MCF 10A (cell line): ENCODE results near the gene POU3F1. TPM values are rescaled to one million over a fixed set of nuclear protein-coding genes. Genes with fewer than 3 reads are reported as not detected.
A peak's percentile ranks its signal among the peaks of the same experiment; 100 is the strongest.

Experiments
- BruUV-seq: library from RNA; stranded (reverse); fragments of 400-500 nt; replicated peaks from 2 replicates; lab custom pipeline; 2021; lab: Mats Ljungman, UMichigan
- CTCF ChIA-PET: fragments of 300-600 bp; sonication (Branson Sonifier 250); formaldehyde crosslinking; extraction: SDS; loops from one replicate; lab custom pipeline; 2021; ENCODE audit warnings: antibody characterized with exemption, inconsistent platforms; lab: Yijun Ruan, JAX
- POLR2A ChIA-PET: fragments of 300-600, 350-650 bp; sonication (Branson Sonifier 250); formaldehyde crosslinking; extraction: SDS; loops from one replicate; lab custom pipeline; 2020; ENCODE audit warnings: antibody characterized with exemption, inconsistent platforms; lab: Yijun Ruan, JAX
- DNase-seq: peaks from one replicate; pipeline ENCODE4 v3.0.0-alpha.2; 2018; ENCODE audit not compliant: unreplicated experiment
- H3K27ac Mint-ChIP-seq: one replicate; pipeline ENCODE4 v1.8.0; 2022; ENCODE audit warnings: mild to moderate bottlenecking, low read depth, mixed read lengths; ENCODE audit not compliant: unreplicated experiment
- H3K27me3 Mint-ChIP-seq: one replicate; pipeline ENCODE4 v1.8.0; 2022; ENCODE audit warnings: mixed read lengths; ENCODE audit not compliant: insufficient read depth, unreplicated experiment
- H3K36me3 Mint-ChIP-seq: one replicate; pipeline ENCODE4 v1.8.0; 2022; ENCODE audit warnings: mild to moderate bottlenecking, moderate library complexity, mixed read lengths; ENCODE audit not compliant: insufficient read depth, unreplicated experiment
- H3K4me1 Mint-ChIP-seq: one replicate; pipeline ENCODE4 v1.8.0; 2022; ENCODE audit warnings: mixed read lengths; ENCODE audit not compliant: insufficient read depth, unreplicated experiment
- H3K4me3 Mint-ChIP-seq: one replicate; pipeline ENCODE4 v1.8.0; 2022; ENCODE audit warnings: mild to moderate bottlenecking, moderate library complexity, mixed read lengths; ENCODE audit not compliant: unreplicated experiment
- H3K9me3 Mint-ChIP-seq: one replicate; pipeline ENCODE4 v1.8.0; 2022; ENCODE audit warnings: mixed read lengths; ENCODE audit not compliant: unreplicated experiment
- intact Hi-C: fragments of 100-400 bp; cut with micrococcal nuclease; formaldehyde crosslinking; loops from 2 replicates; pipeline ENCODE4 v1.14.1; 2022
- total RNA-seq: library from RNA; stranded (reverse); gene quantifications from 2 replicates; pipeline ENCODE4 v1.2.3, GENCODE V29; 2022
- TF ChIP-seq, protein P1 (sequence below): fragments of 200-600 bp; IDR thresholded peaks from one replicate; pipeline ENCODE4 v1.8.0; 2022; ENCODE audit warnings: antibody characterized with exemption, mild to moderate bottlenecking; ENCODE audit not compliant: unreplicated experiment

POU3F1 gene
- total RNA-seq, 1 experiment from 2014 or later = 0.14 TPM

DNA sequence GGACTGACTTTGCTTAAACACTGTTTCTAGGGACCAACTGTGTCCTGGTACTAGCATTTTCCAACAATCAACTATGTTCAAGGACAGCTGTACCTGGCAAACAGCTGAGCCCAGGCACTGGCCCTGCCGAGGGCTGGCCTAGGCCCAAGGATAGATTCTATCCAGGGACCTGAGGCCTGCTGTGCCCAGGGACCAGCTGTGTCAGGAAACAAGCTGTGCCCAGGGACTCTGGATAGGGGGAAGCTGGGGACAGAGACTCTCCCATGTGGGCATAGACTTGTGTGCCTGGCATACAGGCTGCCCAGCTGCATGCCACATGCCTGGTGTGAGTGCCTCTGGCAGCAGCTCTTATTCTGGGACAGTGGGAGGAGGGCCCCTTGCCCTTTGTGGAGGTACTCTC, 38.1 kb upstream of the POU3F1 start:
- H3K27ac Mint-ChIP-seq = no peak overlapping the region
- no peak overlapping the region for H3K4me3 Mint-ChIP-seq
- intact Hi-C loops = no loop called here
- BruUV-seq = no TSS peak
- TF ChIP-seq, protein P1, sequence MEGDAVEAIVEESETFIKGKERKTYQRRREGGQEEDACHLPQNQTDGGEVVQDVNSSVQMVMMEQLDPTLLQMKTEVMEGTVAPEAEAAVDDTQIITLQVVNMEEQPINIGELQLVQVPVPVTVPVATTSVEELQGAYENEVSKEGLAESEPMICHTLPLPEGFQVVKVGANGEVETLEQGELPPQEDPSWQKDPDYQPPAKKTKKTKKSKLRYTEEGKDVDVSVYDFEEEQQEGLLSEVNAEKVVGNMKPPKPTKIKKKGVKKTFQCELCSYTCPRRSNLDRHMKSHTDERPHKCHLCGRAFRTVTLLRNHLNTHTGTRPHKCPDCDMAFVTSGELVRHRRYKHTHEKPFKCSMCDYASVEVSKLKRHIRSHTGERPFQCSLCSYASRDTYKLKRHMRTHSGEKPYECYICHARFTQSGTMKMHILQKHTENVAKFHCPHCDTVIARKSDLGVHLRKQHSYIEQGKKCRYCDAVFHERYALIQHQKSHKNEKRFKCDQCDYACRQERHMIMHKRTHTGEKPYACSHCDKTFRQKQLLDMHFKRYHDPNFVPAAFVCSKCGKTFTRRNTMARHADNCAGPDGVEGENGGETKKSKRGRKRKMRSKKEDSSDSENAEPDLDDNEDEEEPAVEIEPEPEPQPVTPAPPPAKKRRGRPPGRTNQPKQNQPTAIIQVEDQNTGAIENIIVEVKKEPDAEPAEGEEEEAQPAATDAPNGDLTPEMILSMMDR = no peak
- POLR2A ChIA-PET = no interaction called here
- H3K27me3 Mint-ChIP-seq = peaks cover 4% of the 10 kb centered on the region
- no peak for DNase-seq
- H3K9me3 Mint-ChIP-seq = no peaks in the 10 kb centered on the region
- no peaks in the 10 kb centered on the region for H3K4me1 Mint-ChIP-seq
- CTCF ChIA-PET = no interaction called here
- no peaks in the 10 kb centered on the region for H3K36me3 Mint-ChIP-seq

DNA sequence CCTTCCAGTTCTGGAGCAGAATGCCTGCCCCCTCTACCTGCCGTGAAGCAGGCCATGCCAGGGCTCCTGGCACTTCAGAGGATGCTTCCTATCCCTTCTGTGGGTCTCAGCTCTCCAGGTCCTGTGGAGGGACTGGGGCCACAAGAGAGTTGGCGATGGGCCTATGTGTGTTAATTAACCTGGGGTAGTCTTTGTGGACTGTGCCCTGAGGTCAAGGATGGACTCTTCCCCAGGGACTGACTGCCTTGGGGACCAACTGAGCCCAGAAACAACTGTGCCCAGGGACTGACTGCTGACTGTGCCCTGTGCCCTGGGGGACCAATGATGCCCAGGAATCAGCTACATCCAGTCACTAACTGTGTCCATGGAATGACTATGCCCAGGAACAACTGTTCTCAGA, 37.5 kb upstream of the POU3F1 start:
- no peaks in the 10 kb centered on the region for H3K9me3 Mint-ChIP-seq
- TF ChIP-seq, protein P1 = no peak
- CTCF ChIA-PET = no interaction called here
- no TSS peak for BruUV-seq
- H3K4me3 Mint-ChIP-seq = no peak overlapping the region
- no peaks in the 10 kb centered on the region for H3K36me3 Mint-ChIP-seq
- no peak overlapping the region for H3K27ac Mint-ChIP-seq
- no peak for DNase-seq
- no peaks in the 10 kb centered on the region for H3K4me1 Mint-ChIP-seq
- POLR2A ChIA-PET = no interaction called here
- no peaks in the 10 kb centered on the region for H3K27me3 Mint-ChIP-seq
- intact Hi-C loops = no loop called here

DNA sequence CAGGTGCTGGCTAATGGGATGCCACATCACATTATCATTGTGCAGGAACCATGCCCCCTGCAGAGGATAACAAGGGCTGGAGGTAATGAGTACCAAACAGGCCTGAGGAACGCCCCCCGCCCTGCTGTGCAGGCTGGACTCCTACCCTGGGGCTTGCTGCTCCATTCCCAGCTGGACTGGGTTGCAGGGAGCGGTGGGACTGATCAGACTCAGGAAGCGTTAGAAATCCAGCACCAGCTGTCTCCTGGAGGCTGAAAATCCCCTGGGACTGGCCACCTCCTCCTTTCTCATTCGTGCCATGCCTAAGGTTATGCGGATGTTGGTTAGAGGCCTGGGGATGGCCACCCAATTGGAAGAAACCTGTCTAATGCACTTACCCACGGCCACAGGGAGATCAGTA, 36.9 kb upstream of the POU3F1 start:
- no peak overlapping the region for H3K27ac Mint-ChIP-seq
- H3K4me1 Mint-ChIP-seq = no peaks in the 10 kb centered on the region
- H3K9me3 Mint-ChIP-seq = no peaks in the 10 kb centered on the region
- ChIA-PET POLR2A (no interaction called here), CTCF (interaction anchor here (0.6 kb wide), 1 partner anchor 56 kb away, joined by 4 read pairs; no protein-coding TSS in a partner anchor)
- TF ChIP-seq, protein P1 = no peak
- no peaks in the 10 kb centered on the region for H3K36me3 Mint-ChIP-seq
- H3K27me3 Mint-ChIP-seq = no peaks in the 10 kb centered on the region
- no TSS peak for BruUV-seq
- H3K4me3 Mint-ChIP-seq = no peak overlapping the region
- intact Hi-C loops = no loop called here
- no peak for DNase-seq

DNA sequence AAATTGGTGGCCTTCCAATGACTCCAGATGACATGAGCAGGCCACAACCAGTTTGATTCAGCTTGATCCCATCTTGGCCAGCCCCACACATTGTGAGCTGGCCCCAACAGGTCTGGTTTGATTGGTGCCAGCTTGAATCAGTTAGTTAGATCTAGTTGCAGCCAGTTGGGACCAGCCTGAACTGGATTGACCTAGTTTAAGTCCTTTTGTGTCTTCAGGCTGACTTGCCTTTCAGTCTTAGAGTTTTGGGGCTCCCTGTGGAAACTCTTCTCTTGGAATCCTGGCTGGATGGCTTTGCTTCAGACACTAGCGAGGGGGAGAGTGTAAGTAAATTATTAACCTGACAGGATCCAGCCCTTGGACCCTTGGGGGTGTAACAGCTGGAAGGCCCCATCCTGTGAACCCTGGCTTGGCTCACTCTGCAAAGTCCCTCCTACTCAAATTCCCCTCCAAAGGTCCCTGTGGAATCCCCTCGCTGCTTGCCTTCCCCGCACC, 36.2 kb upstream of the POU3F1 start:
- CTCF ChIA-PET = interaction anchor here (0.6 to 1.0 kb wide), 2 partner anchors 10 to 55 kb away, joined by 3 to 4 read pairs; no protein-coding TSS in a partner anchor
- H3K4me3 Mint-ChIP-seq = no peak overlapping the region
- H3K27me3 Mint-ChIP-seq = no peaks in the 10 kb centered on the region
- no peak overlapping the region for H3K27ac Mint-ChIP-seq
- no peaks in the 10 kb centered on the region for H3K36me3 Mint-ChIP-seq
- TF ChIP-seq, protein P1 = no peak
- intact Hi-C loops = no loop called here
- H3K4me1 Mint-ChIP-seq = no peaks in the 10 kb centered on the region
- POLR2A ChIA-PET = no interaction called here
- H3K9me3 Mint-ChIP-seq = no peaks in the 10 kb centered on the region
- peak; percentile 4 for DNase-seq
- no TSS peak for BruUV-seq
